ENCODE results near the gene PGM5. TPM values are rescaled to one million over a fixed set of nuclear protein-coding genes. Genes with fewer than 3 reads are reported as not detected.
A peak's percentile ranks its signal among the peaks of the same experiment; 100 is the strongest.

The PGM5 gene
- total and polyA plus RNA-seq, 2 of the 8 experiments (the other 6 are each of a cell fraction or from before 2014, with no cell fraction given): not detected

DNA sequence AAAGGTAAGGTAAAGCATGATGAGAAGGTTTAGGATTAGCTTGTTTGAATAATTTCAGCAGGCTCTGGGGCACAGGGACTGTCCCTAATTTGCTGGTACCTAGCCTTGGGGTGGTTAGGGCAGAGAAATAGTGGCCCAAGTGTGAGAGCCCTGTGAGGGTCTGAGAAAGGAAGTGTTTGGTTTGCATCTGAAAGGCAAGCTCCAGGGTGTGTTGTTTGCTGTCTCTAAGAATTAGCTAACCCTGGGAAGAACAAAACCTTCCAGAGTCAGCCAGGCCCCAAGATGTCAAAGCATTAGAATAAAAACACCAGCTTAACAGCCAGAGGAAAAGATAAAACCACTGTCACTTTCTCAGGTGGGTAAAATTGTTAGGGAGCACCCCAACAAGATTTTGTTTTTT is 153.3 kb downstream of the PGM5 start:
- no peak for TF ChIP-seq TAF1 (IDR thresholded peaks at IDR 0.05; ENCODE audit: low read depth, low read length)
- TF ChIP-seq POLR2AphosphoS5 (IDR thresholded peaks at IDR 0.05; ENCODE audit: low read depth, low read length): peak; percentile 68; the same call in 1 of the 2 replicates
- no peak for TF ChIP-seq POLR2A (IDR thresholded peaks at IDR 0.05; ENCODE audit: control extremely low read depth in 1 of 2, low read depth in 2 of 2, low read length in 2 of 2)
- TF ChIP-seq CEBPB (IDR thresholded peaks at IDR 0.05; ENCODE audit: low read depth, low read length): no peak
- TF ChIP-seq CREB1 (IDR thresholded peaks at IDR 0.05): no peak
- 0 out of 2 replicates have a peak, but pooled peaks have one; percentile 35 for TF ChIP-seq RXRA (IDR thresholded peaks at IDR 0.05; ENCODE audit: insufficient read depth, low read depth, low read length)
- 0 out of 2 replicates have a peak, but pooled peaks have one; percentile 22 for TF ChIP-seq TCF12 (IDR thresholded peaks at IDR 0.05; ENCODE audit: low read depth, low read length)
- TF ChIP-seq MAFK (IDR thresholded peaks at IDR 0.05; ENCODE audit: low read depth, low read length): no peak
- TF ChIP-seq SP1 (IDR thresholded peaks at IDR 0.05; ENCODE audit: low read depth, low read length): peak; percentile 31; the same call in 1 of the 2 replicates
- peak; percentile 12 for TF ChIP-seq NANOG (IDR thresholded peaks at IDR 0.05; ENCODE audit: insufficient read depth, low read depth, low read length, poor library complexity, severe bottlenecking)
- no peak for TF ChIP-seq SIRT6 (IDR thresholded peaks at IDR 0.05; ENCODE audit: low read length)
- Histone ChIP-seq H3K36me3 (ENCODE audit: control insufficient read depth in 2 of 4, insufficient read depth in 4 of 4, low read length in 3 of 4) (no peaks in the 10 kb centered on the region), H4K5ac (ENCODE audit: insufficient read length, low read depth, low read length) (no peak overlapping the region), H3K56ac (replicated peaks; ENCODE audit: insufficient read length, low read depth, low read length) (no peak overlapping the region), H3K9ac (replicated peaks in 1 of 4; ENCODE audit: extremely low read depth in 1 of 4, low read depth in 3 of 4, low read length in 3 of 4) (no peak overlapping the region), H3K23ac (ENCODE audit: insufficient read length) (no peak overlapping the region), H4K8ac (ENCODE audit: extremely low read depth, insufficient read depth, low read length) (no peak overlapping the region), H3K79me1 (ENCODE audit: low read depth, low read length) (no peaks in the 10 kb centered on the region), H3K9me3 (ENCODE audit: insufficient read depth in 2 of 2, low read depth in 1 of 2, low read length in 1 of 2) (no peaks in the 10 kb centered on the region; a peak in 1 of 4 replicates), H4K91ac (replicated peaks; ENCODE audit: insufficient read length, low read length) (no peak overlapping the region), H3K23me2 (ENCODE audit: low read depth, low read length) (no peaks in the 10 kb centered on the region), H3K18ac (ENCODE audit: extremely low read depth, low read length) (no peak overlapping the region), H2AFZ (ENCODE audit: low read length) (no peak overlapping the region), H2BK5ac (ENCODE audit: low read depth, low read length) (no peak overlapping the region), H3K4me2 (ENCODE audit: insufficient read depth in 1 of 2, low read depth in 2 of 2, low read length in 2 of 2) (no peak overlapping the region), H2AK5ac (ENCODE audit: low read depth, low read length) (no peak overlapping the region), H3K4me3 (ENCODE audit: extremely low read depth in 1 of 4, insufficient read depth in 2 of 4, low read depth in 3 of 4, low read length in 4 of 4) (no peak overlapping the region), H3K79me2 (ENCODE audit: control insufficient read depth in 1 of 2, insufficient read depth in 2 of 2, low read length in 2 of 2) (no peaks in the 10 kb centered on the region), H3K27ac (ENCODE audit: low read depth, low read length) (no peak overlapping the region), H3K27me3 (replicated peaks in 1 of 4; ENCODE audit: control insufficient read depth in 3 of 4, extremely low read depth in 1 of 4, insufficient read depth in 3 of 4, low read length in 3 of 4) (peaks cover 62 to 95% (median 89%) of the 10 kb centered on the region in 4 experiments), H3K14ac (ENCODE audit: insufficient read length) (no peak overlapping the region), H2BK120ac (replicated peaks; ENCODE audit: low read depth, low read length) (no peak overlapping the region), H4K20me1 (replicated peaks in 1 of 2; ENCODE audit: control insufficient read depth in 1 of 2, insufficient read depth in 2 of 2, low read length in 2 of 2) (peaks cover 4 to 13% of the 10 kb centered on the region in 2 experiments), H3K4ac (replicated peaks; ENCODE audit: insufficient read length, low read depth, low read length) (no peak overlapping the region), H2BK15ac (ENCODE audit: low read length) (no peak overlapping the region), H2BK20ac (ENCODE audit: low read length) (no peak overlapping the region), H2BK12ac (ENCODE audit: low read depth, low read length) (no peak overlapping the region), H3K4me1 (replicated peaks in 1 of 4; ENCODE audit: control insufficient read depth in 3 of 4, insufficient read depth in 4 of 4, low read length in 3 of 4) (no peaks in the 10 kb centered on the region)
- ChIA-PET CTCF (ENCODE audit: partially characterized antibody) (interaction anchor here (0.8 to 1.6 kb wide), 4 partner anchors 31 to 167 kb away, joined by 3 to 5 read pairs (median 4); partner anchors contain the start of gene TMEM252), POLR2A (ENCODE audit: partially characterized antibody) (interaction anchor here (0.6 kb wide), 1 partner anchor 138 kb away, joined by 3 read pairs; no protein-coding TSS in a partner anchor)
- DNase-seq (ENCODE audit: low read depth in 1 of 2, low spot score in 2 of 2) (peak in 1 of 2 experiments; percentile 5), FAIRE-seq (peak; percentile 98)
